ENCODE data around the gene HTR6. TPM values are rescaled to one million over a fixed set of nuclear protein-coding genes. Genes with fewer than 3 reads are reported as not detected.
A peak's percentile ranks its signal among the peaks of the same experiment; 100 is the strongest.

HTR6 gene
- total and polyA plus RNA-seq, 2 of the 4 experiments (the other 2 are of a cell fraction), result not detected

DNA sequence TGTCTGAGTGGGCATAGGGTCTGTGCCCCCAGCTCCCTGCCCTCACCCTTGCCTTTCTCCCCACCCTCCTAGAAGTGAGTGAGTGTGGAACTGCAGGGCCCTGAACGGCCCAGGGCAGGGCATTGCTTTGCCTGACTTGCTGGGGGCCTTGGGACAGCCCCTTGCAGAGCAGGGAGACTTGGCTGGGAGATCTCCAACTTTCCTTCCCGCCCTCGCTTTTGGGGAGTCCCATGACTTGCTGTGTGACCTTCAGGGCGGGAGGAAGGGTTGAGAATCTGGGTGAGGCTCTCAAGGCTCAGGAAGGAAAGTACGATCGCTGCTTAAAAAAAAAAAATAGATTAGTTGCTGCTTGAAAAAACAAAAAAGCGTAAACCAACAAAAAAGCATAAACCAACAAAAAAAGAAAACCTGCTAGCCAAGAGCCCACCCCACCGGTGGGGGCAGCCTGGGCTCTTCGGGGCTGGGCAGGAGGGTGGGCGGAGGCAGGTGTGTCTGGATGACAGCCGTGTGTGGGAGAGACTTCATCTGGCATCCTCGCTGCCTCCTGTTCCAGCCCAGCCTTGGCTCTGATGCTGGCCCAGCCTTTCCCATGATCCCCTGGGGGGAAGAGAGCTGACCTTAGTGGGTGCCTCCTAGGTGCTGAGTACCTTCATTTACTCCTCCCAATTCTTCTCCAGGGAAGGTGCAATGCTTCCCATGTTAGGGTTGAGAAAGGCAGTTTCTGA lies 14.1 kb upstream of the HTR6 start:
- Histone ChIP-seq H2BK120ac (ENCODE audit: low read depth, low read length) (no peak overlapping the region), H4K20me1 (ENCODE audit: insufficient read depth, low read length) (peaks cover 66% of the 10 kb centered on the region), H3K27me3 (ENCODE audit: control insufficient read depth, insufficient read depth, low read length) (no peaks in the 10 kb centered on the region), H3K4me2 (ENCODE audit: low read depth, low read length) (no peak overlapping the region), H3K4me3 (ENCODE audit: insufficient read depth, low read depth, low read length) (no peak overlapping the region), H3K4ac (ENCODE audit: low read depth, low read length) (peak overlapping the region; percentile 23), H4K91ac (ENCODE audit: insufficient read depth, low read depth, low read length) (no peak overlapping the region), H3K9me3 (ENCODE audit: control insufficient read depth, insufficient read depth, low read length) (no peaks in the 10 kb centered on the region), H2BK20ac (ENCODE audit: low read depth, low read length) (no peak overlapping the region), H2AK9ac (replicated peaks; ENCODE audit: low read depth, low read length, poor library complexity) (peak overlapping the region; percentile 77), H3K36me3 (ENCODE audit: control insufficient read depth, insufficient read depth, low read length) (peaks cover 7% of the 10 kb centered on the region; the same call in 1 of the 2 replicates), H3K9me1 (ENCODE audit: insufficient read depth, low read length) (no peaks in the 10 kb centered on the region), H4K5ac (ENCODE audit: low read depth, low read length) (no peak overlapping the region), H2AFZ (replicated peaks; ENCODE audit: low read length, poor library complexity) (peak overlapping the region; percentile 70), H3K56ac (ENCODE audit: extremely low read depth, insufficient read depth, low read length) (no peak overlapping the region), H3K9ac (ENCODE audit: low read depth, low read length) (no peak overlapping the region; the same call in 1 of the 2 replicates), H2AK5ac (ENCODE audit: low read depth, low read length) (no peak overlapping the region), H3K23ac (ENCODE audit: low read depth, low read length) (no peak overlapping the region), H2BK5ac (ENCODE audit: low read depth, low read length, poor library complexity, severe bottlenecking) (no peak overlapping the region), H3K4me1 (ENCODE audit: control insufficient read depth, insufficient read depth, low read length) (peaks cover 18% of the 10 kb centered on the region; the same call in 1 of the 2 replicates), H4K8ac (ENCODE audit: low read depth in 2 of 2, low read length in 2 of 2) (peak overlapping the region in 1 of 2 experiments; percentile 38; a peak in 1 of 4 replicates), H3K18ac (ENCODE audit: low read depth, low read length) (no peak overlapping the region), H3K27ac (ENCODE audit: insufficient read depth, low read length) (no peak overlapping the region), H3K79me1 (ENCODE audit: low read depth in 1 of 2, low read length in 2 of 2) (peaks cover 4 to 65% of the 10 kb centered on the region in 2 experiments; a peak in 2 of 4 replicates), H3K14ac (replicated peaks; ENCODE audit: low read depth, low read length) (0 out of 2 replicates have a peak overlapping the region, but pooled peaks have one; percentile 18), H2BK15ac (ENCODE audit: low read depth, low read length) (no peak overlapping the region)
- POLR2A ChIA-PET (ENCODE audit: unreplicated experiment), result no interaction called here
- in situ Hi-C loops (cut with MboI; ENCODE audit: low sequenced_read_pairs) (loop anchor here (5.0 kb wide), 2 partner anchors 258 to 398 kb away; partner anchors contain the start of genes EMC1 and MRTO4), intact Hi-C loops (cut with micrococcal nuclease) (loop anchor here (1.0 to 5.0 kb wide), 3 partner anchors 259 to 398 kb away; partner anchors contain the start of genes EMC1 and MRTO4), dilution Hi-C loops (cut with HindIII; ENCODE audit: low sequenced_read_pairs, unreplicated experiment) (no loop called here)
- no CpG with 5 or more reads among the region's 12 CpGs for WGBS, 2 experiments (ENCODE audit: extremely low coverage in 2 of 2, insufficient read length in 1 of 2)
- DNase-seq (no peak), ATAC-seq (ENCODE audit: low read depth) (no peak)
- CTCF ChIA-PET, result interaction anchor here (0.5 to 1.1 kb wide), 9 partner anchors 9 to 307 kb away, joined by 3 to 6 read pairs (median 3); no protein-coding TSS in a partner anchor
- no TSS peak for BruUV-seq (replicated peaks)
- TF ChIP-seq MAZ (IDR thresholded peaks at IDR 0.05; ENCODE audit: borderline replicate concordance, low read depth, low read length) (no peak), MXI1 (IDR thresholded peaks at IDR 0.05; ENCODE audit: borderline replicate concordance, low read depth, low read length) (no peak), POLR2A (IDR thresholded peaks at IDR 0.05; ENCODE audit: low read depth, low read length) (no peak), CHD1 (IDR thresholded peaks at IDR 0.05; ENCODE audit: low read depth, low read length) (no peak), RFX5 (IDR thresholded peaks at IDR 0.05; ENCODE audit: low read depth, low read length) (no peak), RCOR1 (IDR thresholded peaks at IDR 0.05; ENCODE audit: insufficient replicate concordance, low read length) (no peak), MAFK (IDR thresholded peaks at IDR 0.05; ENCODE audit: low read depth, low read length) (no peak), SMC3 (IDR thresholded peaks at IDR 0.05; ENCODE audit: low read depth, low read length) (no peak), RAD21 (IDR thresholded peaks at IDR 0.05; ENCODE audit: low read length) (no peak), FOS (IDR thresholded peaks at IDR 0.05; ENCODE audit: low read depth, low read length) (no peak), CEBPB (IDR thresholded peaks at IDR 0.05; ENCODE audit: low read depth, low read length) (no peak)
- TF ChIP-seq, protein P1, sequence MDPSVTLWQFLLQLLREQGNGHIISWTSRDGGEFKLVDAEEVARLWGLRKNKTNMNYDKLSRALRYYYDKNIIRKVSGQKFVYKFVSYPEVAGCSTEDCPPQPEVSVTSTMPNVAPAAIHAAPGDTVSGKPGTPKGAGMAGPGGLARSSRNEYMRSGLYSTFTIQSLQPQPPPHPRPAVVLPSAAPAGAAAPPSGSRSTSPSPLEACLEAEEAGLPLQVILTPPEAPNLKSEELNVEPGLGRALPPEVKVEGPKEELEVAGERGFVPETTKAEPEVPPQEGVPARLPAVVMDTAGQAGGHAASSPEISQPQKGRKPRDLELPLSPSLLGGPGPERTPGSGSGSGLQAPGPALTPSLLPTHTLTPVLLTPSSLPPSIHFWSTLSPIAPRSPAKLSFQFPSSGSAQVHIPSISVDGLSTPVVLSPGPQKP (IDR thresholded peaks at IDR 0.05; ENCODE audit: borderline replicate concordance, low read depth, low read length), result no peak
- TF ChIP-seq, protein P2, sequence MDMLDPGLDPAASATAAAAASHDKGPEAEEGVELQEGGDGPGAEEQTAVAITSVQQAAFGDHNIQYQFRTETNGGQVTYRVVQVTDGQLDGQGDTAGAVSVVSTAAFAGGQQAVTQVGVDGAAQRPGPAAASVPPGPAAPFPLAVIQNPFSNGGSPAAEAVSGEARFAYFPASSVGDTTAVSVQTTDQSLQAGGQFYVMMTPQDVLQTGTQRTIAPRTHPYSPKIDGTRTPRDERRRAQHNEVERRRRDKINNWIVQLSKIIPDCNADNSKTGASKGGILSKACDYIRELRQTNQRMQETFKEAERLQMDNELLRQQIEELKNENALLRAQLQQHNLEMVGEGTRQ (IDR thresholded peaks at IDR 0.05; ENCODE audit: low read depth, low read length), result no peak
- TF ChIP-seq, protein P3, sequence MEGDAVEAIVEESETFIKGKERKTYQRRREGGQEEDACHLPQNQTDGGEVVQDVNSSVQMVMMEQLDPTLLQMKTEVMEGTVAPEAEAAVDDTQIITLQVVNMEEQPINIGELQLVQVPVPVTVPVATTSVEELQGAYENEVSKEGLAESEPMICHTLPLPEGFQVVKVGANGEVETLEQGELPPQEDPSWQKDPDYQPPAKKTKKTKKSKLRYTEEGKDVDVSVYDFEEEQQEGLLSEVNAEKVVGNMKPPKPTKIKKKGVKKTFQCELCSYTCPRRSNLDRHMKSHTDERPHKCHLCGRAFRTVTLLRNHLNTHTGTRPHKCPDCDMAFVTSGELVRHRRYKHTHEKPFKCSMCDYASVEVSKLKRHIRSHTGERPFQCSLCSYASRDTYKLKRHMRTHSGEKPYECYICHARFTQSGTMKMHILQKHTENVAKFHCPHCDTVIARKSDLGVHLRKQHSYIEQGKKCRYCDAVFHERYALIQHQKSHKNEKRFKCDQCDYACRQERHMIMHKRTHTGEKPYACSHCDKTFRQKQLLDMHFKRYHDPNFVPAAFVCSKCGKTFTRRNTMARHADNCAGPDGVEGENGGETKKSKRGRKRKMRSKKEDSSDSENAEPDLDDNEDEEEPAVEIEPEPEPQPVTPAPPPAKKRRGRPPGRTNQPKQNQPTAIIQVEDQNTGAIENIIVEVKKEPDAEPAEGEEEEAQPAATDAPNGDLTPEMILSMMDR (conservative IDR thresholded peaks at IDR 0.05; ENCODE audit: low read depth, low read length), result no peak
